Small intestine (tissue), 7 donors: Measurements from ENCODE around the gene NID2. TPM values are rescaled to one million over a fixed set of nuclear protein-coding genes. Genes with fewer than 3 reads are reported as not detected.
A peak's percentile ranks its signal among the peaks of the same experiment; 100 is the strongest.

Experiments
- DNase-seq, 2 donors: peaks; one replicate each; pipeline versions ENCODE4 v3.0.0 to v3.0.0-alpha.2; 2013
- FAIRE-seq: peaks from 2 replicates; lab custom pipeline; 2012; peaks lifted over from hg19 to GRCh38; lab: Jason Lieb, UNC
- H3K27ac ChIP-seq, 3 donors: one replicate each; pipeline ENCODE4 v1.5.1; 2013; ENCODE audit warnings: low read length in 2 of 3, mild to moderate bottlenecking in 2 of 3, control low read depth in 1 of 3, inconsistent platforms in 1 of 3, low read depth in 1 of 3, moderate library complexity in 1 of 3
- H3K27me3 ChIP-seq, 3 donors: one replicate each; pipeline ENCODE4 v1.6.1; 2013; ENCODE audit warnings: low read length in 3 of 3, inconsistent platforms in 1 of 3; ENCODE audit not compliant: control insufficient read depth in 3 of 3, insufficient read depth in 3 of 3
- H3K36me3 ChIP-seq, 3 donors: one replicate each; pipeline ENCODE4 v1.6.1; 2013; ENCODE audit warnings: low read length in 3 of 3, inconsistent platforms in 1 of 3, low read depth in 1 of 3, mild to moderate bottlenecking in 1 of 3, moderate library complexity in 1 of 3; ENCODE audit not compliant: control insufficient read depth in 3 of 3, insufficient read depth in 2 of 3
- H3K4me1 ChIP-seq, 3 donors: one replicate each; pipeline ENCODE4 v1.6.1; 2013; ENCODE audit warnings: low read length in 2 of 3, inconsistent platforms in 1 of 3, low read depth in 1 of 3, mild to moderate bottlenecking in 1 of 3, moderate library complexity in 1 of 3; ENCODE audit not compliant: control insufficient read depth in 3 of 3, insufficient read depth in 2 of 3
- H3K4me3 ChIP-seq, 3 donors: one replicate each; pipeline ENCODE4 v1.5.1; 2013; ENCODE audit warnings: low read length in 3 of 3, control low read depth in 1 of 3, inconsistent platforms in 1 of 3, low read depth in 1 of 3, mild to moderate bottlenecking in 1 of 3, moderate library complexity in 1 of 3
- H3K9me3 ChIP-seq, 2 donors: one replicate each; pipeline ENCODE4 v1.6.1; 2013; ENCODE audit warnings: low read depth in 1 of 2, low read length in 1 of 2; ENCODE audit not compliant: control insufficient read depth in 2 of 2, insufficient read depth in 1 of 2
- WGBS, 3 donors: extraction: QIAGEN DNeasy Blood & Tissue Kit; methylation state at CpG; one replicate each; pipeline ENCODE4 v1.1.7; 2013; 5-methylcytosine and 5-hydroxymethylcytosine counted together
- polyA plus RNA-seq, 4 donors: library from polyadenylated mRNA; stranded (reverse) in 3 of 4; unstranded in 1 of 4; fragments of 200-250 nt in 3 of 4; fragments of 120-200 nt in 1 of 4; gene quantifications; one replicate each; pipeline versions ENCODE4 v1.2.1 to v1.2.3, GENCODE V29; 2013
- donor health status: healthy with polysubstance abuse.
- donor health status: control.
- donor health status: control.
- donor health status: Bipolar disorder and iron deficiency.
- donor health status: healthy.

Gene NID2
- polyA plus RNA-seq, 4 donors, result 2.2 to 18.2 (median 3.6) TPM

- FAIRE-seq (no peak), DNase-seq (no peak)
- Histone ChIP-seq H3K4me1 (no peaks in the 10 kb centered on the region), H3K27me3 (peaks cover 0 to 7% (median 2%) of the 10 kb centered on the region in 3 donors), H3K4me3 (no peak overlapping the region), H3K27ac (no peak overlapping the region), H3K9me3 (no peaks in the 10 kb centered on the region), H3K36me3 (no peaks in the 10 kb centered on the region)
- WGBS, 3 donors, result 92 to 95% (median 92%) methylated on average over 4 of the region's 4 CpGs
Measured at GRCh38 chr14:52075371-52075770, 6.5 kb upstream of the NID2 start.

- Histone ChIP-seq H3K27me3 (peaks cover 2 to 26% (median 12%) of the 10 kb centered on the region in 3 donors), H3K36me3 (no peaks in the 10 kb centered on the region), H3K27ac (no peak overlapping the region), H3K4me1 (peaks cover 0 to 5% (median 0%) of the 10 kb centered on the region in 3 donors), H3K9me3 (no peaks in the 10 kb centered on the region), H3K4me3 (no peak overlapping the region)
- no peak for DNase-seq
- FAIRE-seq, result no peak
- WGBS, 3 donors, result 63 to 75% (median 68%) methylated on average over 1 of the region's 1 CpG
Measured at GRCh38 chr14:52073251-52073650, 4.4 kb upstream of the NID2 start.

GRCh38 chr14:52072266-52072780 is 3.5 kb upstream of the NID2 start:
- DNase-seq (no peak), FAIRE-seq (no peak)
- Histone ChIP-seq H3K9me3 (no peaks in the 10 kb centered on the region), H3K36me3 (no peaks in the 10 kb centered on the region), H3K27ac (no peak overlapping the region), H3K27me3 (peaks cover 7 to 36% (median 19%) of the 10 kb centered on the region in 3 donors), H3K4me1 (peaks cover 0 to 13% (median 0%) of the 10 kb centered on the region in 3 donors), H3K4me3 (no peak overlapping the region)
- WGBS, 3 donors, result 62 to 90% (median 76%) methylated on average over 2 of the region's 2 CpGs

- H3K4me3 ChIP-seq, result no peak overlapping the region
- H3K36me3 ChIP-seq, result no peaks in the 10 kb centered on the region
- no peak overlapping the region for H3K27ac ChIP-seq
- WGBS, 3 donors, result 15 to 43% (median 26%) methylated on average over 3 of the region's 3 CpGs
- FAIRE-seq (no peak), DNase-seq (peak in 1 of 2 donors; percentile 7)
- peaks cover 0 to 13% (median 0%) of the 10 kb centered on the region in 3 donors for H3K4me1 ChIP-seq
- H3K27me3 ChIP-seq, result peaks cover 7 to 37% (median 19%) of the 10 kb centered on the region in 3 donors
- H3K9me3 ChIP-seq, result no peaks in the 10 kb centered on the region
Measured at GRCh38 chr14:52071675-52072074, 2.8 kb upstream of the NID2 start.

- FAIRE-seq (no peak), DNase-seq (peak in 1 of 2 donors; percentile 8)
- Histone ChIP-seq H3K36me3 (no peaks in the 10 kb centered on the region), H3K4me3 (peak overlapping the region in 1 of 3 donors; percentile 59), H3K27me3 (peaks cover 7 to 39% (median 19%) of the 10 kb centered on the region in 3 donors), H3K4me1 (peaks cover 0 to 13% (median 0%) of the 10 kb centered on the region in 3 donors), H3K27ac (peak overlapping the region in 1 of 3 donors; percentile 83), H3K9me3 (no peaks in the 10 kb centered on the region)
- 40 to 59% (median 56%) methylated on average over 3 of the region's 3 CpGs for WGBS, 3 donors
Measured at GRCh38 chr14:52070051-52070431, 1.2 kb upstream of the NID2 start.

GRCh38 chr14:52069307-52070050 is 620 bp upstream of the NID2 start:
- peak overlapping the region in 2 of 3 donors; percentile 40 to 59 for H3K4me3 ChIP-seq
- no peaks in the 10 kb centered on the region for H3K36me3 ChIP-seq
- FAIRE-seq (no peak), DNase-seq (peak in 1 of 2 donors; percentile 48)
- peaks cover 7 to 39% (median 19%) of the 10 kb centered on the region in 3 donors for H3K27me3 ChIP-seq
- peak overlapping the region in 2 of 3 donors; percentile 52 to 83 for H3K27ac ChIP-seq
- H3K9me3 ChIP-seq, result no peaks in the 10 kb centered on the region
- H3K4me1 ChIP-seq, result peaks cover 0 to 13% (median 0%) of the 10 kb centered on the region in 3 donors
- WGBS, 3 donors, result 4 to 9% (median 6%) methylated on average over 53 to 54 of the region's 54 CpGs

- Histone ChIP-seq H3K36me3 (no peaks in the 10 kb centered on the region), H3K9me3 (no peaks in the 10 kb centered on the region), H3K4me3 (peak overlapping the region; percentile 34 to 59 (median 40)), H3K27ac (peak overlapping the region in 2 of 3 donors; percentile 21 to 60), H3K4me1 (peaks cover 0 to 14% (median 4%) of the 10 kb centered on the region in 3 donors), H3K27me3 (peaks cover 7 to 42% (median 19%) of the 10 kb centered on the region in 3 donors)
- FAIRE-seq, result no peak
- WGBS, 3 donors, result 2 to 5% (median 4%) methylated on average over 49 of the region's 49 CpGs
- peak in 1 of 2 donors; percentile 43 for DNase-seq
Measured at GRCh38 chr14:52067873-52068614, 815 bp downstream of the NID2 start.

GRCh38 chr14:52064174-52064573 is 4.7 kb downstream of the NID2 start:
- DNase-seq (no peak), FAIRE-seq (no peak)
- WGBS, 3 donors, result 90 to 100% (median 98%) methylated on average over 2 of the region's 2 CpGs
- Histone ChIP-seq H3K9me3 (no peaks in the 10 kb centered on the region), H3K36me3 (no peaks in the 10 kb centered on the region), H3K4me3 (no peak overlapping the region), H3K27me3 (peaks cover 5 to 28% (median 14%) of the 10 kb centered on the region in 3 donors), H3K27ac (no peak overlapping the region), H3K4me1 (peaks cover 0 to 16% (median 4%) of the 10 kb centered on the region in 3 donors)
